ENCODE results near the gene PKP4.
A peak's percentile ranks its signal among the peaks of the same experiment; 100 is the strongest.

The PKP4 gene

GRCh38 chr2:158718851-158719250, 262.1 kb downstream of the PKP4 start:
- no peak for DNase-seq

GRCh38 chr2:158719403-158719802, 262.7 kb downstream of the PKP4 start:
- Histone ChIP-seq H3K4me3 (ENCODE audit: low read depth, low read length) (no peak overlapping the region), H3K9me3 (no peaks in the 10 kb centered on the region), H3K4me1 (no peaks in the 10 kb centered on the region), H3K36me3 (no peaks in the 10 kb centered on the region), H3K27me3 (no peaks in the 10 kb centered on the region)
- no peak for TF ChIP-seq CTCF (IDR thresholded peaks at IDR 0.05; ENCODE audit: low read depth, low read length)
- DNase-seq: no peak

More at GRCh38 chr2:158718851-158719250, 262.1 kb downstream of the PKP4 start:
- no peaks in the 10 kb centered on the region for H3K27me3 ChIP-seq
- H3K4me3 ChIP-seq (ENCODE audit: low read depth, low read length): no peak overlapping the region
- no peaks in the 10 kb centered on the region for H3K36me3 ChIP-seq
- H3K4me1 ChIP-seq: no peaks in the 10 kb centered on the region
- no peak for TF ChIP-seq CTCF (IDR thresholded peaks at IDR 0.05; ENCODE audit: low read depth, low read length)
- H3K9me3 ChIP-seq: no peaks in the 10 kb centered on the region

GRCh38 chr2:158722266-158723105, 265.7 kb downstream of the PKP4 start:
- H3K36me3 ChIP-seq: no peaks in the 10 kb centered on the region
- H3K9me3 ChIP-seq: no peaks in the 10 kb centered on the region
- no peak for DNase-seq
- H3K27me3 ChIP-seq: no peaks in the 10 kb centered on the region
- H3K4me3 ChIP-seq (ENCODE audit: low read depth, low read length): no peak overlapping the region
- no peak for TF ChIP-seq CTCF (IDR thresholded peaks at IDR 0.05; ENCODE audit: low read depth, low read length)
- no peaks in the 10 kb centered on the region for H3K4me1 ChIP-seq

DNA sequence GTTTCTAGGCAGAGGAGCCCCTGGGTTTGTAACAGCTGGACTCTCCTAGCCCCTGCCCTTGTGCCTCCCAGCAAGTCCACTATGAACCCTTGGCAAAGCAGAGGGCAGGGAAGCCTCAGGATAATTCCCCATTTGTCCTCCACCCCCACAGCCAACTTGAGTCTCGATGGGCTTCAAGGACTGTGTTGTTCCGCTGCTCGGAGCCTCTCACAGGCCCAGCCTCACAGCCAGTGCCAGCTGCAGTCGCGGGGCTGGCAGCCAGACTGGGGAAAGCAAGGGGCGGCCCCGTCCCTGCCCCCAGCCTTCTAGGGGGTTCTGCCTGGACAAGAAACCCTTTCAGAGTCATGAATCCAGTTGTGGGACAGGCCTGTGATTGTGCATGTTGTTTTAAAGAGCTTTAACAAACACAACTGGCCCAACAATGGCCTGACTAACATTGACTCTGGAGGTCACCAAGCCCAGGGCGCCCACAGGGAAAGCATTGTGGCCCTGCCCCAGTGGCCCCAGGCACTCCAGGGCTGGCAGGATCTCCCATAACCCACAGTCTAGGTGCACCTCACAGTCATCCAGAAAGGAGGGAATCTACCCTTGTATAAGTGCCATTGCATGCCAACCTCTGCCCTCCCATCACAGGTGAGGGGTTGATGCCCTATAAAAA, 266.6 kb downstream of the PKP4 start:
- Histone ChIP-seq H3K36me3 (no peaks in the 10 kb centered on the region), H3K27me3 (no peaks in the 10 kb centered on the region), H3K4me3 (ENCODE audit: low read depth, low read length) (no peak overlapping the region), H3K4me1 (no peaks in the 10 kb centered on the region), H3K9me3 (no peaks in the 10 kb centered on the region)
- DNase-seq: no peak
- TF ChIP-seq CTCF (IDR thresholded peaks at IDR 0.05; ENCODE audit: low read depth, low read length): no peak

GRCh38 chr2:158723921-158724802, 267.4 kb downstream of the PKP4 start:
- no peak for DNase-seq
- TF ChIP-seq CTCF (IDR thresholded peaks at IDR 0.05; ENCODE audit: low read depth, low read length): peak; percentile 31

More at GRCh38 chr2:158723921-158724802, 267.4 kb downstream of the PKP4 start:
- Histone ChIP-seq H3K4me1 (no peaks in the 10 kb centered on the region), H3K9me3 (no peaks in the 10 kb centered on the region), H3K4me3 (ENCODE audit: low read depth, low read length) (no peak overlapping the region), H3K27me3 (no peaks in the 10 kb centered on the region), H3K36me3 (no peaks in the 10 kb centered on the region)

Measured in BE2C (cell line).